ENCODE measurements around the gene NRCAM. TPM values are rescaled to one million over a fixed set of nuclear protein-coding genes. Genes with fewer than 3 reads are reported as not detected.

Gene NRCAM
- total RNA-seq, 1 donor from 2014 or later = 39.0 TPM

GRCh38 chr7:108252177-108252576 lies 204.1 kb downstream of the NRCAM start:
- TF ChIP-seq CTCF (IDR thresholded peaks at IDR 0.05; ENCODE audit: insufficient read depth, low read length, poor library complexity, severe bottlenecking) = no peak
- H3K36me3 ChIP-seq (ENCODE audit: control insufficient read depth, insufficient read depth, low read length) = no peaks in the 10 kb centered on the region
- no peaks in the 10 kb centered on the region for H3K27me3 ChIP-seq (ENCODE audit: control insufficient read depth, insufficient read depth, low read length)
- no peak for DNase-seq (ENCODE audit: low read depth)
- no peak overlapping the region for H3K4me3 ChIP-seq (ENCODE audit: low read depth, low read length)

GRCh38 chr7:108251700-108252099 lies 204.5 kb downstream of the NRCAM start:
- no peaks in the 10 kb centered on the region for H3K36me3 ChIP-seq (ENCODE audit: control insufficient read depth, insufficient read depth, low read length)
- DNase-seq (ENCODE audit: low read depth) = no peak
- no peaks in the 10 kb centered on the region for H3K27me3 ChIP-seq (ENCODE audit: control insufficient read depth, insufficient read depth, low read length)
- no peak for TF ChIP-seq CTCF (IDR thresholded peaks at IDR 0.05; ENCODE audit: insufficient read depth, low read length, poor library complexity, severe bottlenecking)
- H3K4me3 ChIP-seq (ENCODE audit: low read depth, low read length) = no peak overlapping the region

- DNase-seq (ENCODE audit: low read depth) = no peak
- H3K36me3 ChIP-seq (ENCODE audit: control insufficient read depth, insufficient read depth, low read length) = no peaks in the 10 kb centered on the region
- no peaks in the 10 kb centered on the region for H3K27me3 ChIP-seq (ENCODE audit: control insufficient read depth, insufficient read depth, low read length)
- no peak overlapping the region for H3K4me3 ChIP-seq (ENCODE audit: low read depth, low read length)
- TF ChIP-seq CTCF (IDR thresholded peaks at IDR 0.05; ENCODE audit: insufficient read depth, low read length, poor library complexity, severe bottlenecking) = no peak
Measured at GRCh38 chr7:108249453-108249852, 206.8 kb downstream of the NRCAM start.

GRCh38 chr7:108248821-108249220 lies 207.4 kb downstream of the NRCAM start:
- no peak for DNase-seq (ENCODE audit: low read depth)
- Histone ChIP-seq H3K36me3 (ENCODE audit: control insufficient read depth, insufficient read depth, low read length) (no peaks in the 10 kb centered on the region), H3K4me3 (ENCODE audit: low read depth, low read length) (no peak overlapping the region), H3K27me3 (ENCODE audit: control insufficient read depth, insufficient read depth, low read length) (no peaks in the 10 kb centered on the region)
- no peak for TF ChIP-seq CTCF (IDR thresholded peaks at IDR 0.05; ENCODE audit: insufficient read depth, low read length, poor library complexity, severe bottlenecking)

GRCh38 chr7:108248418-108248817 lies 207.8 kb downstream of the NRCAM start:
- Histone ChIP-seq H3K27me3 (ENCODE audit: control insufficient read depth, insufficient read depth, low read length) (no peaks in the 10 kb centered on the region), H3K4me3 (ENCODE audit: low read depth, low read length) (no peak overlapping the region), H3K36me3 (ENCODE audit: control insufficient read depth, insufficient read depth, low read length) (no peaks in the 10 kb centered on the region)
- no peak for TF ChIP-seq CTCF (IDR thresholded peaks at IDR 0.05; ENCODE audit: insufficient read depth, low read length, poor library complexity, severe bottlenecking)
- DNase-seq (ENCODE audit: low read depth) = no peak

GRCh38 chr7:108247614-108248013 lies 208.6 kb downstream of the NRCAM start:
- no peaks in the 10 kb centered on the region for H3K27me3 ChIP-seq (ENCODE audit: control insufficient read depth, insufficient read depth, low read length)
- no peaks in the 10 kb centered on the region for H3K36me3 ChIP-seq (ENCODE audit: control insufficient read depth, insufficient read depth, low read length)
- no peak for DNase-seq (ENCODE audit: low read depth)
- TF ChIP-seq CTCF (IDR thresholded peaks at IDR 0.05; ENCODE audit: insufficient read depth, low read length, poor library complexity, severe bottlenecking) = no peak
- no peak overlapping the region for H3K4me3 ChIP-seq (ENCODE audit: low read depth, low read length)

Measured in kidney epithelial cell (primary cell).